Erythroblast (primary cell): Measurements from ENCODE around the gene PCLO.

ENCODE experiments used
- DNase-seq, 2 experiments: peaks; one replicate each; lab custom pipeline; 2025; lab: John Stamatoyannopoulos, UW
- GATA1 ChIP-seq: IDR thresholded peaks from 2 replicates; pipeline ENCODE4 v1.6.1; 2011; ENCODE audit warnings: low read depth, mild to moderate bottlenecking, control low read depth, low read length, moderate library complexity
- POLR2A ChIP-seq: IDR thresholded peaks from 2 replicates; pipeline ENCODE4 v1.6.1; 2011; ENCODE audit warnings: mild to moderate bottlenecking, low read length

The PCLO gene, protein sequence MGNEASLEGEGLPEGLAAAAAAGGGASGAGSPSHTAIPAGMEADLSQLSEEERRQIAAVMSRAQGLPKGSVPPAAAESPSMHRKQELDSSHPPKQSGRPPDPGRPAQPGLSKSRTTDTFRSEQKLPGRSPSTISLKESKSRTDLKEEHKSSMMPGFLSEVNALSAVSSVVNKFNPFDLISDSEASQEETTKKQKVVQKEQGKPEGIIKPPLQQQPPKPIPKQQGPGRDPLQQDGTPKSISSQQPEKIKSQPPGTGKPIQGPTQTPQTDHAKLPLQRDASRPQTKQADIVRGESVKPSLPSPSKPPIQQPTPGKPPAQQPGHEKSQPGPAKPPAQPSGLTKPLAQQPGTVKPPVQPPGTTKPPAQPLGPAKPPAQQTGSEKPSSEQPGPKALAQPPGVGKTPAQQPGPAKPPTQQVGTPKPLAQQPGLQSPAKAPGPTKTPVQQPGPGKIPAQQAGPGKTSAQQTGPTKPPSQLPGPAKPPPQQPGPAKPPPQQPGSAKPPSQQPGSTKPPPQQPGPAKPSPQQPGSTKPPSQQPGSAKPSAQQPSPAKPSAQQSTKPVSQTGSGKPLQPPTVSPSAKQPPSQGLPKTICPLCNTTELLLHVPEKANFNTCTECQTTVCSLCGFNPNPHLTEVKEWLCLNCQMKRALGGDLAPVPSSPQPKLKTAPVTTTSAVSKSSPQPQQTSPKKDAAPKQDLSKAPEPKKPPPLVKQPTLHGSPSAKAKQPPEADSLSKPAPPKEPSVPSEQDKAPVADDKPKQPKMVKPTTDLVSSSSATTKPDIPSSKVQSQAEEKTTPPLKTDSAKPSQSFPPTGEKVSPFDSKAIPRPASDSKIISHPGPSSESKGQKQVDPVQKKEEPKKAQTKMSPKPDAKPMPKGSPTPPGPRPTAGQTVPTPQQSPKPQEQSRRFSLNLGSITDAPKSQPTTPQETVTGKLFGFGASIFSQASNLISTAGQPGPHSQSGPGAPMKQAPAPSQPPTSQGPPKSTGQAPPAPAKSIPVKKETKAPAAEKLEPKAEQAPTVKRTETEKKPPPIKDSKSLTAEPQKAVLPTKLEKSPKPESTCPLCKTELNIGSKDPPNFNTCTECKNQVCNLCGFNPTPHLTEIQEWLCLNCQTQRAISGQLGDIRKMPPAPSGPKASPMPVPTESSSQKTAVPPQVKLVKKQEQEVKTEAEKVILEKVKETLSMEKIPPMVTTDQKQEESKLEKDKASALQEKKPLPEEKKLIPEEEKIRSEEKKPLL (N-terminal part only)

DNA sequence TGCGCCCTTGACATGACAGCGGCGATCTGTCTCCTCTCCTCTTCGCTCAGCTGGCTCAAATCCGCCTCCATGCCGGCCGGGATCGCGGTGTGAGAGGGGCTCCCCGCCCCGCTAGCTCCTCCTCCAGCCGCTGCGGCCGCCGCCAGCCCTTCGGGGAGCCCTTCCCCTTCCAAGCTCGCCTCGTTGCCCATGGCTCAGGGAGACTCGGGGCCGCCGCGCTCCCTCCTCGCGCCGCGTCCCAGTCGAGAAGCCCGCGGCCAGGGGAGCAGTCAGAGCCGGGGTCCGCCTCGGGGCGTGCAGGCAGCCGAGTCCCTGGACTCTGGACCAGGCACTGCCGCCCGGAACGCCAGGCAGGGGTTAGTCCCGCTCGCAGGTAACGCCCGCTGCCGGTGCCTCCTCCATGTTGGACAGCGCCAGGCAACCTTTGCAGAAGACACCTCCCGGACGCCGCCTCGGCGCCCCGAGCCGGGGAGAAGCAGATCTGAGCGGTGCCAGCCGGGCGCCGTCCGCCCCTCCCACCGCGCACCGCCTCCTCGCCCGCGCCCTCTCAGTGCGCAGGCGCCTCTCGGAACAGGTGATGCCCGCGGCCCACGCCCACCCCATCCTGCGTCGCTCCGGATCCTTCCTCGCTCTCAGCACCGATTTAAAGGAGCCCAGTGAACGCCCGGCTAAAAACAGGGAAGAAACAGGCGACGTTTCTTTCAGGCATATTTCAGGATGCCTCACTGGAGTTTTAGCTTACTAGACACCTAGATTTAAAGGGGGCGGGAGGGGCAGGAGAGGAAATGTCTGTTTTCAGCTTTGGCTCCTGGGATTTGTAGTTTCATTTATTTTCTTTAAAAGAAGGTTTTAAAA is at the start of gene PCLO:
Gene PCLO (minus strand): TSS at position 483 of the 855 bp plus-strand sequence. CDS start 292 bp downstream, at position 191.
- TF ChIP-seq POLR2A: no peak
- no peak for TF ChIP-seq GATA1
- DNase-seq: peak in 1 of 2 experiments; percentile 23

- TF ChIP-seq POLR2A (no peak), GATA1 (no peak)
- no peak for DNase-seq
Measured at GRCh38 chr7:83211685-83212084, 49.0 kb upstream of the PCLO start.

GRCh38 chr7:83210479-83210878 is 47.8 kb upstream of the PCLO start:
- TF ChIP-seq GATA1 (no peak), POLR2A (no peak)
- DNase-seq: no peak

- no peak for TF ChIP-seq POLR2A
- no peak for DNase-seq
Measured at GRCh38 chr7:83204715-83205114, 42.0 kb upstream of the PCLO start.

DNA sequence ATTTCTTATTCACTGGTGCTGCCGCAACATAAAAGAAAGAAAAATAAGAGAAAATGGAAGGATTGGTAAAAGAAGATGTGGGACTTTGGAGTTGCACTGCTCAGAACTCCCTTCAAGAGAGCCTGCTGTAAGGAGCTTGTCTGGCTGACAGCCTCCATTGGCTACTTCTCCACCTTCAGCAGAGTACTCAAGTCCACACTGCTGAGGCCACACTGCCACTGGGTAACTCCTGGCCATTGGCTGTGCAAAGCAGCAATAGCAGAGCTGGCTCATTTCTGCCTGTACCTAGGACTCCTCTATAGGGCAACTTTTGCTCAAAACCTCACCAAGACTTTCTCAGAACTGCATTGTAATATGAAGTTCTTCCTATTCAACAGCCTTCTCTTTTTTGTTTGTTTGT is 38.7 kb upstream of the PCLO start:
- TF ChIP-seq GATA1: no peak
- no peak for TF ChIP-seq POLR2A
- no peak for DNase-seq

DNA sequence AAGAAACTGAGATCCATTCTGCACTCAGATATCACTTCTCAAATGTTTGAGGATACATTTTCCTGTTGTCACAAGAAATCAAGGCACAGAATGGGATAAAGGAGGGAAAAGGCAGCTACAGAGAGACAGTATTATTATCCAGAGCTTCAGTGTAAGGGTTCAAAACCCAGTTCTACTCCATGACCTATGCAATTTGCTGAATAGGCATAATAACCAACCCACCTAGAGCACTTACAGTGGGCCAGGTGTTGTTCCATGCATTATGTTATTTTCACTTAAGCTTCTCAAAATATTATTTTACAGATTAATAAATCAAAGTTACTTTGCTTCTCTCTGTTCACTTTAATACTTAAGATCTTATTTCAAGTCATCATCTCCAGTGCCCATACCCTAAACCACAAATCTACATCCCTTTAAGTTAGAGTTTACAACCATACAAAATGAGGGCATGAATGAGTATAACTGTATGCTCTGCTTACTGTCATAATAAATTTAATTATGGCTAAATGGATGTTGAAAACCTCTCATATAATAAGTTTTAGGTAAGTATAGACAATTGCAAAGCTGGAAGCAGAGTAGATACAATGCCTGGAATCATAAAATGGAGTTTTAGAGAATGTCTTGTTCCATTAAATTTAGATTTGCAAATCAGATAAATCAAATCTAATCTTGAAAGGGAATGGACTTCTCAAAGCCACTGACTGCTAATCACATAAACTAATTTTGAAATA is 28.1 kb upstream of the PCLO start:
- no peak for TF ChIP-seq GATA1
- TF ChIP-seq POLR2A: no peak
- DNase-seq: no peak

- DNase-seq: no peak
- TF ChIP-seq POLR2A (no peak), GATA1 (no peak)
Measured at GRCh38 chr7:83178796-83179195, 16.1 kb upstream of the PCLO start.

DNA sequence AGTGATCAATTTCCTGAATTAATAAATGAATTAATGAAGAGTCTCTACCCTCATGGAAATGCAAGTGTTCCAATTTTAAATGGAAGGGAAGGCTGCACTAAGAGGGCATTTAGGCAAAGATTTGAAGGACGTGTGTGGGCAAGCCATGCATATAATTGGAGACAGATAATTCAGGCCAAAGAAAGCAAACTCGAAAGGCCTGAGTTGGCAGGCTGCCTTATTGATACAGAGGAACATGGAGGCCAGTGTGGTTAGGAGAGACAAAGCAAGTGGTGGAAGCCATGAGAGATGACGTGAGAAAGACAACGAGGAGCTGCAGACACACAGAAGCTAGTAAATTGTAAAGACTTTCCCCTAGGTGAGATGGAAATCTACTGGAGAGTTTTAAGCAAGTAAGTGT is 15.4 kb upstream of the PCLO start:
- TF ChIP-seq POLR2A (no peak), GATA1 (no peak)
- DNase-seq: no peak

- TF ChIP-seq GATA1: no peak
Measured at GRCh38 chr7:83173664-83174063, 11.0 kb upstream of the PCLO start.

DNA sequence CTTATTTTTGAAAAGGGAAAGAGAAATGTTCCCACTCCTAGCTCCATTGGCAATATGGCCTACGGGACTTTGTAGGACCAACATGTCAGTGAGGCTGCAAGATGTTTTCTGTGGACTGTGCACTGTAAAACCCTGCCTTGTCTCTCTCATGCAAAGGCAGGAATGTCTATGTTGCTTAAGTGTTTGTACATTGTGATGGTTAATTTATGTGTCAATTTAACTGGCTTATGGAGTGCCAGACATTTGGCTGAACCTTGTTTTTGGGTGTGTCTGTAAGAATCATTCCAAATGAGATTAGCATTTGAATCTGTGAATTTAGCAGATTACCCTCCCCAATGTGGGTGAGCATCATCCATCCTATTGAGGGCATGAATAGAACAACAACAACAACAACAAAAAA is 4.1 kb upstream of the PCLO start:
- no peak for DNase-seq
- no peak for TF ChIP-seq POLR2A
- TF ChIP-seq GATA1: no peak

More at GRCh38 chr7:83173664-83174063, 11.0 kb upstream of the PCLO start:
- no peak for DNase-seq

DNA sequence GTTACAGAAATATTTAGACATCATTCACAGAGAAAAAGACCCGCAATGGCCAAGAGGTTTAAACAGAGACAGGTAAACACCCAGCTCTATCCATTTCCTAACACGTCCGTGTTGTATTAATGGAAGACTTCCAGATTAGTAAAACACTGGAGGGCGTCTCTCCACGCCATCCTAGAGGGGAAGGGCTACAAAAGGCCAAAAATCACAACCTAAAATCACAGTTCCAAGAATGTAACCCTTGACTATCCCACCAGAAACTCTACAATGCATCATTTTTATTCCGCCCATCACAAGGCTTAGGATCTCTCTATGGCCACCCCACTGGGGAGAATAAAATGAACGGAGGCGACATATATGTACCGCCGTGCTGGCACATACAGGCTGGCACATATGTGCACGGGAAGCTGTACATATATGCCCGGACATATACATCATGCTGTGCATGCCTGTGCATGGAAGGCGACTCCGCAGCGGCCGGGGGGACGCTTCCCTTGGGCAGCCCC is 734 bp downstream of the PCLO start:
- no peak for DNase-seq
- TF ChIP-seq POLR2A (no peak), GATA1 (no peak)

GRCh38 chr7:83161186-83161585 is 1.5 kb downstream of the PCLO start:
- TF ChIP-seq GATA1: no peak
- no peak for TF ChIP-seq POLR2A
- no peak for DNase-seq

DNA sequence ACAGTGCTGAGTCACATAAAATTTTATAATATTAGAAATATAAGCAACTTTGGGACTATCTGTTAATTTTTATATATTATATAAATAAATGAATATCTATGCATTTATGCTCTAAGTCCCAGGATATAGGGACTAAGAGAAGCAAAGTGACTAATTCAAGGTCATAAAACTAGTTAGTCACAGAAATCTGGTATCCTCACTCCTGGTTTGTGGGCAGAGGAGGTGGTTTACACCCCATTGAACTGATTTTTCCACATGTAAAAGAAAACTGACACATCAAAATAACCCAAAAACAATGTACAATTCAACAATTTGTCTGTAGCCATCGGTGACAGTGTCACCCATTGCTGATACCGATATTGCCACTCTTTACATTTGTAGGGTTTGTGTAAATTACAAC is 3.0 kb downstream of the PCLO start:
- no peak for TF ChIP-seq GATA1
- TF ChIP-seq POLR2A: no peak
- no peak for DNase-seq
